K562 (cell line): ENCODE results near the gene HPSE2. TPM values are rescaled to one million over a fixed set of nuclear protein-coding genes. Genes with fewer than 3 reads are reported as not detected.

Experiments
- ELF4 ChIP-seq: fragments of 450-650 bp; formaldehyde crosslinking; IDR thresholded peaks from 2 replicates; pipeline ENCODE4 v1.4.0; 2022; ENCODE audit warnings: missing genetic modification characterization
- FOS ChIP-seq: IDR thresholded peaks from 3 replicates; pipeline ENCODE4 v1.6.1; 2011; ENCODE audit not compliant: insufficient read length; ENCODE audit errors: extremely low read depth
- FOXP1 ChIP-seq: sonication (generic); formaldehyde crosslinking; IDR thresholded peaks from 2 replicates; pipeline ENCODE4 v1.8.0; 2022; ENCODE audit warnings: mild to moderate bottlenecking, missing genetic modification reagents
- HCFC1 ChIP-seq: IDR thresholded peaks from 2 replicates; pipeline ENCODE4 v1.6.1; 2012; ENCODE audit warnings: low read depth, low read length, improper control_type of control experiment
- HDAC3 ChIP-seq: fragments of 450-650 bp; IDR thresholded peaks from 2 replicates; pipeline ENCODE4 v1.6.1; 2018; ENCODE audit warnings: borderline replicate concordance, mild to moderate bottlenecking, moderate library complexity; ENCODE audit not compliant: partially characterized antibody
- HEY1 ChIP-seq: fragments of 250-450 bp; sonication (Bioruptor Pico); IDR thresholded peaks from 2 replicates; pipeline ENCODE4 v1.5.0; 2020; ENCODE audit warnings: mild to moderate bottlenecking, moderate library complexity, borderline replicate concordance
- HIVEP1 ChIP-seq: fragments of 250-450 bp; sonication (Bioruptor Pico); IDR thresholded peaks from 2 replicates; pipeline ENCODE4 v1.4.0; 2020; ENCODE audit warnings: mild to moderate bottlenecking
- HMG20B ChIP-seq: fragments of 250-450 bp; sonication (Bioruptor Pico); IDR thresholded peaks from 2 replicates; pipeline ENCODE4 v1.5.0; 2021; ENCODE audit warnings: mild to moderate bottlenecking
- HOXB6 ChIP-seq: fragments of 250-450 bp; sonication (Bioruptor Pico); IDR thresholded peaks from 2 replicates; pipeline ENCODE4 v1.5.1; 2022; ENCODE audit warnings: mild to moderate bottlenecking, borderline replicate concordance
- ILF3 ChIP-seq: fragments of 450-650 bp; IDR thresholded peaks from 2 replicates; pipeline ENCODE4 v1.6.1; 2018; ENCODE audit warnings: antibody characterized with exemption, mild to moderate bottlenecking, moderate library complexity, borderline replicate concordance
- KDM4B ChIP-seq, 2 experiments: fragments of 450-650 bp in 1 of 2; sonication (generic) in 1 of 2; IDR thresholded peaks; 2 replicates each; pipeline ENCODE4 v1.6.1; 2016 to 2017; ENCODE audit warnings: borderline replicate concordance in 2 of 2, antibody characterized with exemption in 1 of 2, low read depth in 1 of 2, mild to moderate bottlenecking in 1 of 2
- KLF10 ChIP-seq: fragments of 250-450 bp; sonication (Bioruptor Pico); IDR thresholded peaks from 2 replicates; pipeline ENCODE4 v1.6.1; 2021; ENCODE audit warnings: matching md5 sums
- LARP7 ChIP-seq: fragments of 450-650 bp; IDR thresholded peaks from 2 replicates; pipeline ENCODE4 v1.6.1; 2016
- NONO ChIP-seq, 2 experiments: fragments of 200-400 bp in 1 of 2; fragments of 450-650 bp in 1 of 2; formaldehyde crosslinking in 1 of 2; IDR thresholded peaks; 2 replicates each; pipeline ENCODE4 v1.6.1; 2017; ENCODE audit warnings: low read depth in 2 of 2, mild to moderate bottlenecking in 2 of 2, moderate library complexity in 2 of 2, low read length in 1 of 2
- PHTF2 ChIP-seq: fragments of 250-450 bp; sonication (Bioruptor Pico); IDR thresholded peaks from 2 replicates; pipeline ENCODE4 v1.5.0; 2021; ENCODE audit warnings: mild to moderate bottlenecking
- PTRF ChIP-seq: fragments of 450-650 bp; IDR thresholded peaks from 2 replicates; pipeline ENCODE4 v1.6.1; 2016; ENCODE audit warnings: mild to moderate bottlenecking, missing genetic modification characterization, missing compliant biosample characterization
- SMARCB1 ChIP-seq: IDR thresholded peaks from 2 replicates; pipeline ENCODE4 v1.6.1; 2011; ENCODE audit warnings: improper control_type of control experiment, low read depth; ENCODE audit not compliant: insufficient read length
- TAF9B ChIP-seq: fragments of 450-650 bp; IDR thresholded peaks from 2 replicates; pipeline ENCODE4 v1.6.1; 2018; ENCODE audit warnings: mild to moderate bottlenecking; ENCODE audit not compliant: partially characterized antibody
- XRCC3 ChIP-seq: fragments of 450-650 bp; IDR thresholded peaks from 2 replicates; pipeline ENCODE4 v1.6.1; 2017; ENCODE audit warnings: mild to moderate bottlenecking, moderate library complexity
- ZKSCAN3 ChIP-seq: fragments of 250-450 bp; sonication (Bioruptor Pico); IDR thresholded peaks from 2 replicates; pipeline ENCODE4 v1.4.0; 2020
- ZNF146 ChIP-seq: IDR thresholded peaks from one replicate; pipeline ENCODE4 v1.6.1; 2018; ENCODE audit warnings: missing compliant biosample characterization; ENCODE audit not compliant: unreplicated experiment
- ZNF274 ChIP-seq: IDR thresholded peaks from 2 replicates; pipeline ENCODE4 v1.6.1; 2011; ENCODE audit warnings: low read depth, mild to moderate bottlenecking, low read length, moderate library complexity, borderline replicate concordance
- polyA plus RNA-seq, 8 experiments: library from polyadenylated mRNA; depleted of rRNA in 4 of 8; stranded (reverse) in 5 of 8; unstranded in 3 of 8; fragments of >200 nt; fragmentation: Nextera tagmentation in 2 of 8; fragmentation: Illumina TruSeq in 1 of 8; extraction: Ambion mirVana in 2 of 8; extraction: Trizol in 1 of 8; gene quantifications; 2 replicates each; pipeline versions ENCODE4 v1.2.1 to v1.2.3, GENCODE V29; 2011 to 2014; ENCODE audit warnings: inconsistent platforms in 1 of 8, missing spikeins in 1 of 8
- total RNA-seq, 7 experiments: library from RNA; depleted of rRNA in 6 of 7; stranded (reverse); fragments of >200 nt in 6 of 7; fragmentation: Illumina TruSeq in 2 of 7; extraction: Trizol in 2 of 7; gene quantifications; 2 replicates each; pipeline versions ENCODE4 v1.2.1 to v1.2.3, GENCODE V29; 2011 to 2021; ENCODE audit warnings: low replicate concordance in 1 of 7
- TF ChIP-seq, protein P1 (sequence below): fragments of 450-650 bp; IDR thresholded peaks from 2 replicates; pipeline ENCODE4 v1.6.1; 2016; ENCODE audit warnings: mild to moderate bottlenecking
- TF ChIP-seq, protein P2 (sequence below): IDR thresholded peaks from 2 replicates; pipeline ENCODE4 v1.6.1; 2011; ENCODE audit warnings: borderline replicate concordance, low read depth, mild to moderate bottlenecking, moderate library complexity, low read length; ENCODE audit not compliant: insufficient read depth, poor library complexity, severe bottlenecking
- TF ChIP-seq, protein P3 (sequence below): fragments of 450-650 bp; IDR thresholded peaks from 2 replicates; pipeline ENCODE4 v1.6.1; 2016

The HPSE2 gene
- total and polyA plus RNA-seq, 9 of the 15 experiments (the other 6 are each of a cell fraction or from before 2014, with no cell fraction given), result 0.03 to 0.10 (median 0.04) TPM; not detected in 2

DNA sequence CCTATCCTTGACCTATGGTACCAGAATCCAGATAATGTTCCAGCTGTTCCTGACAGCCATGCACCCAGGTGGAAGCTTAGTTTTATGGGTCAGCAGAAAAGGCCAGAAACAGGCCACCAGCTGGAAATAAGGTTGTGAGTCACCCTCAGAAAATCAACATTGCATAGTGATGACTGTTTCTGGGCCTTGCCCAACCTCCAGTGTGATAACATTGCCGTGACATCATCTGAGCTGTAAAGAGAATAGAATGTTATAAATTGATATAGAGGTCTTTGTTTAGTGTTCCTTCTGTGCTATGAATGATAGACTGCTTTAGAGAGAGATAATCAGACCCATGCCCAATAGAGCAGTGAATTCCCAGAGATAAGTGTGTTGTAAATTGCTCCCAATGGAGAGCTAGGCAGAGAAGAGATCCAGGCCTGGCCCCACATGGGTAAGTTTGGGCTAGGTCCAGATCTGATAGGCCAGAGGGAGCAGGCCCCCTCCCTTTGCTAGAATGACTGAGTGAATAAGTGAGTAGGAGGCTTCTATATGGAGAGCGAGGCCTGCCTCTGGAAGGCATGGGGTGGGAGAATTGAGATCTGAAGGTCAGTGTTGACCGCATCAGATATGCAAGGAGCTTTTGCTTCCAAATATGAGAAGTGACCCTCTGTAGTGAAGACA lies 774.7 kb downstream of the HPSE2 start (continued):
- TF ChIP-seq PTRF (tag), result no peak
- TF ChIP-seq ELF4, result no peak
- TF ChIP-seq HEY1 (CRISPR knock-in tag), result no peak
- TF ChIP-seq, protein P1, sequence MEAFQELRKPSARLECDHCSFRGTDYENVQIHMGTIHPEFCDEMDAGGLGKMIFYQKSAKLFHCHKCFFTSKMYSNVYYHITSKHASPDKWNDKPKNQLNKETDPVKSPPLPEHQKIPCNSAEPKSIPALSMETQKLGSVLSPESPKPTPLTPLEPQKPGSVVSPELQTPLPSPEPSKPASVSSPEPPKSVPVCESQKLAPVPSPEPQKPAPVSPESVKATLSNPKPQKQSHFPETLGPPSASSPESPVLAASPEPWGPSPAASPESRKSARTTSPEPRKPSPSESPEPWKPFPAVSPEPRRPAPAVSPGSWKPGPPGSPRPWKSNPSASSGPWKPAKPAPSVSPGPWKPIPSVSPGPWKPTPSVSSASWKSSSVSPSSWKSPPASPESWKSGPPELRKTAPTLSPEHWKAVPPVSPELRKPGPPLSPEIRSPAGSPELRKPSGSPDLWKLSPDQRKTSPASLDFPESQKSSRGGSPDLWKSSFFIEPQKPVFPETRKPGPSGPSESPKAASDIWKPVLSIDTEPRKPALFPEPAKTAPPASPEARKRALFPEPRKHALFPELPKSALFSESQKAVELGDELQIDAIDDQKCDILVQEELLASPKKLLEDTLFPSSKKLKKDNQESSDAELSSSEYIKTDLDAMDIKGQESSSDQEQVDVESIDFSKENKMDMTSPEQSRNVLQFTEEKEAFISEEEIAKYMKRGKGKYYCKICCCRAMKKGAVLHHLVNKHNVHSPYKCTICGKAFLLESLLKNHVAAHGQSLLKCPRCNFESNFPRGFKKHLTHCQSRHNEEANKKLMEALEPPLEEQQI, result peak; percentile 73; the same call in 1 of the 2 replicates
- no peak for TF ChIP-seq ZNF146 (CRISPR knock-in tag)
- TF ChIP-seq ILF3, result no peak
- no peak for TF ChIP-seq LARP7
- TF ChIP-seq, protein P2, sequence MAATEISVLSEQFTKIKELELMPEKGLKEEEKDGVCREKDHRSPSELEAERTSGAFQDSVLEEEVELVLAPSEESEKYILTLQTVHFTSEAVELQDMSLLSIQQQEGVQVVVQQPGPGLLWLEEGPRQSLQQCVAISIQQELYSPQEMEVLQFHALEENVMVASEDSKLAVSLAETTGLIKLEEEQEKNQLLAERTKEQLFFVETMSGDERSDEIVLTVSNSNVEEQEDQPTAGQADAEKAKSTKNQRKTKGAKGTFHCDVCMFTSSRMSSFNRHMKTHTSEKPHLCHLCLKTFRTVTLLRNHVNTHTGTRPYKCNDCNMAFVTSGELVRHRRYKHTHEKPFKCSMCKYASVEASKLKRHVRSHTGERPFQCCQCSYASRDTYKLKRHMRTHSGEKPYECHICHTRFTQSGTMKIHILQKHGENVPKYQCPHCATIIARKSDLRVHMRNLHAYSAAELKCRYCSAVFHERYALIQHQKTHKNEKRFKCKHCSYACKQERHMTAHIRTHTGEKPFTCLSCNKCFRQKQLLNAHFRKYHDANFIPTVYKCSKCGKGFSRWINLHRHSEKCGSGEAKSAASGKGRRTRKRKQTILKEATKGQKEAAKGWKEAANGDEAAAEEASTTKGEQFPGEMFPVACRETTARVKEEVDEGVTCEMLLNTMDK, result no peak
- TF ChIP-seq HIVEP1 (CRISPR knock-in tag), result no peak
- peak; percentile 81 for TF ChIP-seq FOXP1
- TF ChIP-seq ZNF274, result peak; percentile 50; the same call in 1 of the 2 replicates
- TF ChIP-seq, protein P3, sequence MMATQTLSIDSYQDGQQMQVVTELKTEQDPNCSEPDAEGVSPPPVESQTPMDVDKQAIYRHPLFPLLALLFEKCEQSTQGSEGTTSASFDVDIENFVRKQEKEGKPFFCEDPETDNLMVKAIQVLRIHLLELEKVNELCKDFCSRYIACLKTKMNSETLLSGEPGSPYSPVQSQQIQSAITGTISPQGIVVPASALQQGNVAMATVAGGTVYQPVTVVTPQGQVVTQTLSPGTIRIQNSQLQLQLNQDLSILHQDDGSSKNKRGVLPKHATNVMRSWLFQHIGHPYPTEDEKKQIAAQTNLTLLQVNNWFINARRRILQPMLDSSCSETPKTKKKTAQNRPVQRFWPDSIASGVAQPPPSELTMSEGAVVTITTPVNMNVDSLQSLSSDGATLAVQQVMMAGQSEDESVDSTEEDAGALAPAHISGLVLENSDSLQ, result peak; percentile 77
- TF ChIP-seq KDM4B (IDR thresholded peaks at IDR 0.05; ENCODE audit: borderline replicate concordance in 2 of 2, low read depth in 1 of 2), result no peak
- TF ChIP-seq HMG20B (CRISPR knock-in tag), result no peak
- TF ChIP-seq SMARCB1, result no peak
- peak; percentile 100 for TF ChIP-seq TAF9B
- TF ChIP-seq XRCC3, result no peak
- peak in 1 of 2 experiments; percentile 48; a peak in 2 of 4 replicates for TF ChIP-seq NONO (IDR thresholded peaks at IDR 0.05; ENCODE audit: low read depth in 2 of 2, low read length in 1 of 2)
- no peak for TF ChIP-seq ZKSCAN3
- TF ChIP-seq PHTF2 (CRISPR knock-in tag), result no peak
- no peak for TF ChIP-seq HCFC1
- peak; percentile 69 for TF ChIP-seq FOS
- no peak for TF ChIP-seq HOXB6 (CRISPR knock-in tag)
- TF ChIP-seq KLF10 (CRISPR knock-in tag), result no peak
- TF ChIP-seq HDAC3, result peak; percentile 88
